GM18520 (cell line): ENCODE measurements around the gene WDR45.

Experiments used
- ATAC-seq: cut with Tn5 transposase; IDR thresholded peaks from one replicate; pipeline ENCODE4 v1.9.1; 2021; ENCODE audit not compliant: unreplicated experiment

Gene WDR45

DNA sequence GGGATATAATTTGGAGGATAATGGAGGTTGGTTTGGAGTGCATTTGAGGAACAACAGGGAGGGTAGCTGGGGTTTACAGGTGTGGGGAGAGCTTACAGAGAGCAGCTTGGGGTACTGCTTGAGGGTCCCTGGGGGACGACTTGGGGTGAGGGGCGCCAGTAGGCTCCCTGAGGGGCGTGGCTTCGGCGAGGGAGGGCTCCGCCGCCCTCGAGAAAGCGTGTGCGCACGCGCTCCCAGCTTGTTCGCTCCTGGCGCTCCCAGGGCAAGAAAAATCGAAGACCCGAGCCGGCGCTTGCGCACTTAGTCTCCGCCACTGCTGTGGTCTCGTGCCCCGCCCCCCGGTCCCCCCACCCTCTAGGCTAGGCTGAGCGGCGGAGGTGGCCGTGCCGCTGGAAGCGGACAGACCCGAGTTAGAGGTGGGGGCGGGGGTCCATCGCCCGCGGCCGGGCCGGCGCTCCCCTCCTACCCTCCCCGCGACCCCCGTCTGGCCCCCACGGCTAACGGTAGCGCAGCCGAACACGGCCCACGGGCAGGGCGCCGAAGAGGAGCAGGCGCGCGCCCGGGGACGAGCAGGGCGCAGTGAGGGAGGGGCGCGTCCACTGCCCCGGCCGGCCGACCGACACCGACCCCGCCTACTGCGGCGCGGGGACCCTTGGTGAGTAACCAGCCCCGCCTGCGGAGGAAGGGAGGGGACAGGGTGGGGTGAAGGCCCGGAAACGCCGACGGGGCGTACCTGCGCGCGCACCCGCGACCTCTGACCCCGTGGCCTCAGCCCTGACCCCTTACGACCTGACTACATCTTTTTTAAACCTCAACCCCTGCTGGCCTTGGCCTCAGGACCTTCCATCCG, 26.2 kb downstream of the WDR45 start:
- no peak for ATAC-seq

DNA sequence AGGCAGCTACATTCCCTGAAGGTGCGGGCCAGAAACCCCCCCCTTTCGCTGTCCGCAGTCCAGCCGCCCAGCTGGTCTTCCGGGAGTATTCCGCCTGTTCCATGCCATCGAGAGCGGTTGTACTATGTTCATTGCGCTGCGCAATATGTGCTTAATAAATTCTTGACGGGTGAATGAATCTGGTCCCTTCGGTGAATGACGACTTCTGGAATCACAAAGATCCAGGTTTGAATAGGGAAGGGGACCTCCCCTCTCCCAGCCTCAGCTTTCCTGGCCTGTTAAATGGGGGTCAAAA, 35.8 kb downstream of the WDR45 start:
- ATAC-seq: no peak

- ATAC-seq: peak; percentile 91
Measured at GRCh38 chrX:49043220-49043986, 36.3 kb downstream of the WDR45 start, which contains the start of gene TFE3. Gene TFE3 (minus strand): TSS chrX:49043357. CDS start chrX:49043226, 131 bp downstream.

- no peak for ATAC-seq
Measured at GRCh38 chrX:49042581-49043219, 37.0 kb downstream of the WDR45 start.

GRCh38 chrX:49041744-49042580, 37.7 kb downstream of the WDR45 start:
- no peak for ATAC-seq

DNA sequence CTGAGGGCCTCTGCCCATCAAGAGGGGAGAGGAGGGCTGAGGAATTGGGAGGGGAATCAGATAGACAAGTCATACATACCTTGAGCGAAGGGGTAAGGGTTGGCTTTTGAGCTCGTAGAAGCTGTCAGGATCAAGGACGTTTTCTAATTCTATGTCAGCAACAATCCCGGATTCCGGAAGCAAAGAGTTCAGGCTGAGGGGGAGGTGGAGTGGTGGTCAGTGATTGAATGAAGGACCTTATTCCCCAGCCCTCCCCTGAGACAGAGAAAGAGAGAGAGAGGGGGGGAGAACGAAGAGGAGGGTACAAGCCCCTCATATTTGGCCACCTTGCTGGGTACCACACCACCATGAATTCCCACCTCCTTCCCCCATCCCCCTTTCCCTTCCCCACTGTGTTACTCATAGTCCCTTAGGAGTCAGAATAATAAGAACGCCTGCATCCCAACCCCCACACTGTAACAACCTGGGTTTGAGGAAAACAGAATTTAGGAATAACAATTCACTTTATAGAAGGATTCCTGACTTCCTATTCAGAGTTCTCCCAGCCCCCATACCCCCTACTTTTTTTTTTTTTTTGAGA, 39.2 kb downstream of the WDR45 start:
- no peak for ATAC-seq

GRCh38 chrX:49039598-49040375, 39.9 kb downstream of the WDR45 start:
- ATAC-seq: no peak

- no peak for ATAC-seq
Measured at GRCh38 chrX:49037883-49038475, 41.7 kb downstream of the WDR45 start.

DNA sequence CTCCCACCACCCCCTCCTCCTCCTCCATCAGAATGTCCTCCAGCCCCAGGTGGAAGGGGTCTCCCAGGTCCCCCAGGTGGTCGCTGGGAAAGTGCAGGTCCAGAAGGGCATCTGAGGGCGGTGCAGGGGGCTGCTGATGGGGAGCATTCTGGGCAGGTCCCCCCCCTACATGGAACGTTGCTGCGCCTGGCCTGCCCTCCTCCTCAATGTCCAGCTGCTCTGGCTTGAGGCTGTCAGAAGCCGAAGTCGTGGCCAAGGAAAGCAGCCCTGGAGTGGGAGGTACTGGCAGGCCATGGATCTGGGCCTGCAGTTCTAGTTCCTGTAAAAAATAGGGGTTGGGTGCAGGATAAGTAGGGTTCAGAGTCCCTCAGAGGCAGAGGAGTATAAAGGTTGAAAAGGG, 49.4 kb downstream of the WDR45 start:
- ATAC-seq: no peak

- ATAC-seq: no peak
Measured at GRCh38 chrX:49029876-49030275, 49.8 kb downstream of the WDR45 start.
